ENCODE data around the gene KIFC3. TPM values are rescaled to one million over a fixed set of nuclear protein-coding genes. Genes with fewer than 3 reads are reported as not detected.
A peak's percentile ranks its signal among the peaks of the same experiment; 100 is the strongest.
"Not testable (repeated sequence)": the region's sequence is repeated elsewhere in the genome, so short reads cannot be mapped to it uniquely, and the experiment has no call there.

KIFC3 gene, protein sequence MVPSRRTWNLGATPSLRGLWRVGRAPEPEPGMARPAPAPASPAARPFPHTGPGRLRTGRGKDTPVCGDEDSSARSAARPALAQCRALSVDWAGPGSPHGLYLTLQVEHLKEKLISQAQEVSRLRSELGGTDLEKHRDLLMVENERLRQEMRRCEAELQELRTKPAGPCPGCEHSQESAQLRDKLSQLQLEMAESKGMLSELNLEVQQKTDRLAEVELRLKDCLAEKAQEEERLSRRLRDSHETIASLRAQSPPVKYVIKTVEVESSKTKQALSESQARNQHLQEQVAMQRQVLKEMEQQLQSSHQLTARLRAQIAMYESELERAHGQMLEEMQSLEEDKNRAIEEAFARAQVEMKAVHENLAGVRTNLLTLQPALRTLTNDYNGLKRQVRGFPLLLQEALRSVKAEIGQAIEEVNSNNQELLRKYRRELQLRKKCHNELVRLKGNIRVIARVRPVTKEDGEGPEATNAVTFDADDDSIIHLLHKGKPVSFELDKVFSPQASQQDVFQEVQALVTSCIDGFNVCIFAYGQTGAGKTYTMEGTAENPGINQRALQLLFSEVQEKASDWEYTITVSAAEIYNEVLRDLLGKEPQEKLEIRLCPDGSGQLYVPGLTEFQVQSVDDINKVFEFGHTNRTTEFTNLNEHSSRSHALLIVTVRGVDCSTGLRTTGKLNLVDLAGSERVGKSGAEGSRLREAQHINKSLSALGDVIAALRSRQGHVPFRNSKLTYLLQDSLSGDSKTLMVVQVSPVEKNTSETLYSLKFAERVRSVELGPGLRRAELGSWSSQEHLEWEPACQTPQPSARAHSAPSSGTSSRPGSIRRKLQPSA
- total RNA-seq, result 10 to 100 TPM in 2 of 4 donors, 1 to 10 TPM in 2; 3.2 to 44.2 (median 17.4) TPM

DNA sequence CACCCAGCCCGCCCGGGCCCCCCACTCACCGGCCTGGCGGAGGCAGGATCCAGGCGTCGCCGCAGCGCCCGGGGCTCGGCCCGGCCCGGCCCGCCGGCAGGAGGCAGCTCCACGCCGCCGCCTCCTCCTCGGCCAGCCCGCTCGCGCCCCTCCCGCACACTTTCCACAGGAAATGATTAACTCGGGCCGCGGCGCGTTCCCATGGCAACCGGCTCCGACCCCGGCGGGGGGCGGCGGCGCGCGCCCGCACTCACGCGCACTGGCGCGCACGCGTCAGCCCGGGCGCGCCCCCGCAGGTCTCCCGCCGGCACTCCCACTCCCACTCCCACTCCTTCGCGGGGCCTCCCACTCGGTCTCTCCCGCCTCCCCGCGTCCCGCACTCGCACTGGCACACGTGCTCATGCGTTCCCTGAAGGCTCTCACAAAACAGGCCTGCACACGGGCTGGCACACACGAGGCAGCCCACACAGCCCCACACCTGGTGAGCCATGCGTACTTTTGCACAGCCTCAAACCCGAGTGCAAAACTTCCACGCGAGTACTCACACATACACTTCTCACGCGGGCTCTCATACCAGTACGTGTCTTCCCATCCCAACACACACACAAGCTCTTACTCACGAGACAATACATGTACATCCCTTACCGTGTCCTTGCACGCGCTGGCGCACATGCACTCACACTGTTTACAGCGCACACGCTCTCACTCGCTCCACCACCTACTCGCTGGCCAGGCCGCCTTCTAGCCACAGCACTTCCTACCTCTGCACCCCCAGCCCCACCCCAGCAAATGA is at the start of gene KIFC3:
TSS of gene KIFC3 (minus strand) at position 151 of the 793 bp plus-strand sequence. CDS start 4,248 bp downstream, outside the sequence.
- no peaks in the 10 kb centered on the region for H3K36me3 ChIP-seq
- peaks cover 0 to 23% of the 10 kb centered on the region in 2 donors for H3K4me1 ChIP-seq
- no peaks in the 10 kb centered on the region for H3K9me3 ChIP-seq
- intact Hi-C loops (cut with DNase I; ENCODE audit: low total_unique reads), result no loop called here
- H3K27me3 ChIP-seq, result no peaks in the 10 kb centered on the region
- DNase-seq, result peak; percentile 85 to 88
- peak within 1 kb of the TSS; percentile 49 to 66 for H3K4me3 ChIP-seq
- peak; percentile 22 to 58 for TF ChIP-seq POLR2A (IDR thresholded peaks at IDR 0.05)
- TF ChIP-seq, protein P1, sequence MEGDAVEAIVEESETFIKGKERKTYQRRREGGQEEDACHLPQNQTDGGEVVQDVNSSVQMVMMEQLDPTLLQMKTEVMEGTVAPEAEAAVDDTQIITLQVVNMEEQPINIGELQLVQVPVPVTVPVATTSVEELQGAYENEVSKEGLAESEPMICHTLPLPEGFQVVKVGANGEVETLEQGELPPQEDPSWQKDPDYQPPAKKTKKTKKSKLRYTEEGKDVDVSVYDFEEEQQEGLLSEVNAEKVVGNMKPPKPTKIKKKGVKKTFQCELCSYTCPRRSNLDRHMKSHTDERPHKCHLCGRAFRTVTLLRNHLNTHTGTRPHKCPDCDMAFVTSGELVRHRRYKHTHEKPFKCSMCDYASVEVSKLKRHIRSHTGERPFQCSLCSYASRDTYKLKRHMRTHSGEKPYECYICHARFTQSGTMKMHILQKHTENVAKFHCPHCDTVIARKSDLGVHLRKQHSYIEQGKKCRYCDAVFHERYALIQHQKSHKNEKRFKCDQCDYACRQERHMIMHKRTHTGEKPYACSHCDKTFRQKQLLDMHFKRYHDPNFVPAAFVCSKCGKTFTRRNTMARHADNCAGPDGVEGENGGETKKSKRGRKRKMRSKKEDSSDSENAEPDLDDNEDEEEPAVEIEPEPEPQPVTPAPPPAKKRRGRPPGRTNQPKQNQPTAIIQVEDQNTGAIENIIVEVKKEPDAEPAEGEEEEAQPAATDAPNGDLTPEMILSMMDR (IDR thresholded peaks at IDR 0.05), result peak in 3 of 4 experiments; percentile 49 to 68 (median 53)
- peak within 1 kb of the TSS; percentile 91 to 93 for H3K27ac ChIP-seq

DNA sequence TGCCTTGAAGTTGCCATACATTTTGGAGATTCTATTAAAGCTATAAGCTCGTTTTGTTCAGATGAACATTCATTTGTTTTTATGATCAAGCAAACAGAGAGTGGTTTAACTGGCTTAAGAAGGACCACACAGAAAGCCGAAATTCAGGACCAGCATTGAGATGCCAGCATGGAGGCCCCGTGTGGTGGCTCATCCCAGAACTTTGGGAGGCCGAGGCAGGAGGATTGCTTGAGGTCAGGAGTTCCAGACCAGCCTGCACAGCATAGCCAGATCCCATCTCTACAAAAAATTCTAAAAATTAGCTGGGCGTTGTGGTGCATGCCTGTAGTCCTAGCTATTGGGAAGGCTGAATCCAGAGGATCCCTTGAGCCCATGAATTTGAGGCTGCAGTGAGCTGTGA is 45.9 kb upstream of the KIFC3 start:
- Histone ChIP-seq H3K4me3 (no peak overlapping the region), H3K9me3 (no peaks in the 10 kb centered on the region)
- intact Hi-C loops (cut with DNase I; ENCODE audit: low total_unique reads), result no loop called here

DNA sequence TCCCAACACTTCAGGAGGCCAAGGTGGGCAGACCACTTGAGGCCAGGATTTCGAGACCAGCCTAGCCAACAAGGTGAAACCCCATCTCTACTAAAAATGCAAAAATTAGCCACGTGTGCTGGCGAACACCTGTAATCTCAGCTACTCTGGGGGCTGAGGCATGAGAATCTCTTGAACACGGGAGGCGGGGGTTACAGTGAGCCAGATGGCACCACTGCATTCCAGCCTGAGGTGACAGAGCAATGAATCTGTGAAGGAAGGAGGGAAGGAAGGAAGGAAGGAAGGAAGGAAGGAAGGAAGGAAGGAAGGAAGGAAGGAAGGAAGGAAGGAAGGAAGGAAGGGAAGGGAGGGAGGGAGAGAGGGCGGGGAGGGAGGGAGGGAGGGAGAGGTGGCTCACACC is 44.6 kb upstream of the KIFC3 start:
- intact Hi-C loops (cut with DNase I; ENCODE audit: low total_unique reads); H3K27ac ChIP-seq: not testable (repeated sequence)

More for the DNA sequence above, 45.9 kb upstream of the KIFC3 start:
- Histone ChIP-seq H3K27ac (no peak overlapping the region), H3K36me3 (no peaks in the 10 kb centered on the region), H3K4me1 (no peaks in the 10 kb centered on the region), H3K27me3 (no peaks in the 10 kb centered on the region)
- DNase-seq, result no peak
- no peak for TF ChIP-seq POLR2A (IDR thresholded peaks at IDR 0.05)
- TF ChIP-seq, protein P1 (IDR thresholded peaks at IDR 0.05), result no peak

DNA sequence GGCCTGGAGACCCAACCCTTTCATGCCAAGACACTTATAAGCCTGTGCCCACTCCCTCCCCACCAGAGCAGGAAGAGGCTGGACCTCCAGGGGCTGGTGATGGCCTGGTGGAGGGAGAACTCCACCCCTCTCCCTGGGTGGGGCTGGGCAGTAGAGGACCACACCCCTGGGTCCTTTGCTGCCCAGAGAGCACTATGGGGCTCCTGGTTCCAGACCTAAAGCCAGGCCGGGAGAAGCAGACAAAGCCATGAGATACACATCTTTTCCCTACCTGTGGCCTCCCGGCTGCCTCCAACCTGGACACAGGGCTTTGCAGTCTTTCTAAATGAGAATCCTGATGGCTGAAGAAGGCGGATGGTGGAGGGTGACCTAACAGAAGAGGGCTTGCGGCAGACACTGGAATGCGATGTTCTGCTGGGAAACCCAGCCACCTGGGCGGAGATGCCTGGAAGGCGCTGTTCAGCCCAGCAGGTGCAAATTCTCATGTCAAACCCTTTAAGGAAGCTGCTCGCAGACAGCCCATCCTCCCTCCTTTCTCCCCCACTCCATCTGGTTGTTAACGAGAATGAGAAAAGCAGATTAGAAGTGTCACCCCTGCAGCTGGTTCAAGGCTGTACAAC is 43.9 kb upstream of the KIFC3 start:
- H3K27me3 ChIP-seq, result no peaks in the 10 kb centered on the region
- H3K36me3 ChIP-seq, result no peaks in the 10 kb centered on the region
- no peak for DNase-seq
- H3K4me1 ChIP-seq, result no peaks in the 10 kb centered on the region
- no peak overlapping the region for H3K27ac ChIP-seq
- no peak overlapping the region for H3K4me3 ChIP-seq
- TF ChIP-seq POLR2A (IDR thresholded peaks at IDR 0.05), result no peak
- TF ChIP-seq, protein P1 (IDR thresholded peaks at IDR 0.05), result no peak
- intact Hi-C loops (cut with DNase I; ENCODE audit: low total_unique reads), result no loop called here
- H3K9me3 ChIP-seq, result no peaks in the 10 kb centered on the region

More for the DNA sequence above, 44.6 kb upstream of the KIFC3 start:
- H3K4me1 ChIP-seq, H3K27me3 ChIP-seq, H3K9me3 ChIP-seq, DNase-seq, H3K4me3 ChIP-seq, H3K36me3 ChIP-seq: not testable (repeated sequence)

DNA sequence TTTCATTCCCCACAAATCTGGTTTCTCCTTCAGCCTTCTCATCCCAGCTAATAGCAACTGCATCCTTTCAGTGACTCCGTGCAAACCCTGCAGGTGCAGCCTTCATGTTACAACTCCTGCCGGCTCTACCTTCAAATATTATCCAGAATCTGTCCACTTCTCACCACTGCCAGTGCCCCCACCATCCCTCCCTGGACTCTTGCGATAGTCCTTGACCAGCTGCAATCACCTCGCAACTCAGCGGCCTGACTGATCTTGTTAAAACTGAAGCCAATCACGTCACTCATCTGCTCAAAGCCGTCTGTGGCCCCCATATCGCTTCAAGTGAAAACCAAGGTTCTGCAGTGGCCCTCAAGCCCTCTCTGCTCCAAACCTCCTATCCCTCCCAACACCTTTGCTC is 42.8 kb upstream of the KIFC3 start:
- no peaks in the 10 kb centered on the region for H3K4me1 ChIP-seq
- no peak for DNase-seq
- no peak overlapping the region for H3K4me3 ChIP-seq
- TF ChIP-seq, protein P1 (IDR thresholded peaks at IDR 0.05), result no peak
- no peak for TF ChIP-seq POLR2A (IDR thresholded peaks at IDR 0.05)
- no peak overlapping the region for H3K27ac ChIP-seq
- no peaks in the 10 kb centered on the region for H3K27me3 ChIP-seq
- intact Hi-C loops (cut with DNase I; ENCODE audit: low total_unique reads), result no loop called here
- no peaks in the 10 kb centered on the region for H3K9me3 ChIP-seq
- H3K36me3 ChIP-seq, result no peaks in the 10 kb centered on the region

Measured in uterus (tissue), 4 donors.